B cell (primary cell): ENCODE data around the gene BACH2.

Experiments
- EZH2 ChIP-seq: IDR thresholded peaks from 2 replicates; pipeline ENCODE4 v1.6.1; 2012; ENCODE audit warnings: borderline replicate concordance, low read depth, mild to moderate bottlenecking, moderate library complexity, low read length; ENCODE audit not compliant: insufficient read depth, poor library complexity, severe bottlenecking
- TF ChIP-seq, protein P1 (sequence below): fragments of 200-600 bp; IDR thresholded peaks from one replicate; pipeline ENCODE4 v1.8.0; 2022; ENCODE audit warnings: antibody characterized with exemption, mild to moderate bottlenecking

DNA sequence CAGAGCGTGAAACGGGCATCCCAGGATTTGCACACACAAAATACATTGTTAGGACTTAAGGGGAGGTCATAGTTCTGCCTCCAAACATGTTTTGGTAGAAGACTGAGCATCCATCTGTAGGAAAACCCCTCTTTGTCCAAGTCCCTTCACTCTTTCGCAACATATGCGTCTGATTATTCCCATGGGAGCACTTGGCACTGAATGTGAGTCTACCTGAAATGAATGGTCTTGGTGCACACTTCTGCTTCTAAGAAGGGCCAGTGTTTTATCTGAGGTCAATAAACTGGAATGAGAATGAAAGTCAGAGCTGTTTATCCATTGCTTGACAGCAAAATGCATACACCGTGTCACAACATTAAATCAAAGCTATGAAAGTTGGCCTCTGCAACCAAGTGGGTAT is 369.4 kb downstream of the BACH2 start:
- TF ChIP-seq, protein P1, sequence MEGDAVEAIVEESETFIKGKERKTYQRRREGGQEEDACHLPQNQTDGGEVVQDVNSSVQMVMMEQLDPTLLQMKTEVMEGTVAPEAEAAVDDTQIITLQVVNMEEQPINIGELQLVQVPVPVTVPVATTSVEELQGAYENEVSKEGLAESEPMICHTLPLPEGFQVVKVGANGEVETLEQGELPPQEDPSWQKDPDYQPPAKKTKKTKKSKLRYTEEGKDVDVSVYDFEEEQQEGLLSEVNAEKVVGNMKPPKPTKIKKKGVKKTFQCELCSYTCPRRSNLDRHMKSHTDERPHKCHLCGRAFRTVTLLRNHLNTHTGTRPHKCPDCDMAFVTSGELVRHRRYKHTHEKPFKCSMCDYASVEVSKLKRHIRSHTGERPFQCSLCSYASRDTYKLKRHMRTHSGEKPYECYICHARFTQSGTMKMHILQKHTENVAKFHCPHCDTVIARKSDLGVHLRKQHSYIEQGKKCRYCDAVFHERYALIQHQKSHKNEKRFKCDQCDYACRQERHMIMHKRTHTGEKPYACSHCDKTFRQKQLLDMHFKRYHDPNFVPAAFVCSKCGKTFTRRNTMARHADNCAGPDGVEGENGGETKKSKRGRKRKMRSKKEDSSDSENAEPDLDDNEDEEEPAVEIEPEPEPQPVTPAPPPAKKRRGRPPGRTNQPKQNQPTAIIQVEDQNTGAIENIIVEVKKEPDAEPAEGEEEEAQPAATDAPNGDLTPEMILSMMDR, result no peak
- TF ChIP-seq EZH2, result no peak
